GM19395 (cell line): ENCODE data around the gene PCDHGA7.
"Not testable (repeated sequence)": the region's sequence is repeated elsewhere in the genome, so short reads cannot be mapped to it uniquely, and the experiment has no call there.

Source experiments
- ATAC-seq: cut with Tn5 transposase; IDR thresholded peaks from one replicate; pipeline ENCODE4 v1.9.1; 2021; ENCODE audit warnings: mild to moderate bottlenecking, moderate library complexity; ENCODE audit not compliant: unreplicated experiment

PCDHGA7 gene

DNA sequence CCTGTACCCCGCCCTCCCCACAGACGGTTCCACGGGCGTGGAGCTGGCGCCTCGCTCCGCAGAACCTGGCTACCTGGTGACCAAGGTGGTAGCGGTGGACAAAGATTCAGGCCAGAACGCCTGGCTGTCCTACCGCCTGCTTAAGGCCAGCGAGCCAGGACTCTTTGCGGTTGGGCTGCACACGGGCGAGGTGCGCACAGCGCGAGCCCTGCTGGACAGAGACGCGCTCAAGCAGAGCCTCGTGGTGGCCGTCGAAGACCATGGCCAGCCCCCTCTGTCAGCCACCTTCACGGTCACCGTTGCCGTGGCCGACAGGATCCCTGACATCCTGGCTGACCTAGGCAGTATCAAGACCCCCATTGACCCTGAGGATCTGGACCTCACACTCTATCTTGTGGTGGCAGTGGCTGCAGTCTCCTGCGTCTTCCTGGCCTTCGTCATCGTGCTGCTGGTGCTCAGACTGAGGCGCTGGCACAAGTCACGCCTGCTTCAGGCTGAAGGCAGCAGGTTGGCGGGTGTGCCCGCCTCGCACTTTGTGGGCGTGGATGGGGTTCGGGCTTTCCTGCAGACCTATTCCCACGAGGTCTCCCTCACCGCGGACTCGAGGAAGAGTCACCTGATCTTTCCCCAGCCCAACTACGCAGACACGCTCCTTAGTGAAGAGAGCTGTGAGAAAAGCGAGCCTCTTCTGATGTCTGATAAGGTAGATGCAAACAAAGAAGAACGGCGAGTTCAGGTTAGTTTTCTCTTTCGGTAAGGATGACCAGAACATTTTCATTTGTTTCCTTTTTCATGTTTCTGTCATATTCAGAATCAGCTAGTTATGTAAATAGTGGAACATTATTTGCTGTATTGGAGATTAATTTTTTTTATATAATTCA is 16.3 kb upstream of the PCDHGA7 start:
- no peak for ATAC-seq

DNA sequence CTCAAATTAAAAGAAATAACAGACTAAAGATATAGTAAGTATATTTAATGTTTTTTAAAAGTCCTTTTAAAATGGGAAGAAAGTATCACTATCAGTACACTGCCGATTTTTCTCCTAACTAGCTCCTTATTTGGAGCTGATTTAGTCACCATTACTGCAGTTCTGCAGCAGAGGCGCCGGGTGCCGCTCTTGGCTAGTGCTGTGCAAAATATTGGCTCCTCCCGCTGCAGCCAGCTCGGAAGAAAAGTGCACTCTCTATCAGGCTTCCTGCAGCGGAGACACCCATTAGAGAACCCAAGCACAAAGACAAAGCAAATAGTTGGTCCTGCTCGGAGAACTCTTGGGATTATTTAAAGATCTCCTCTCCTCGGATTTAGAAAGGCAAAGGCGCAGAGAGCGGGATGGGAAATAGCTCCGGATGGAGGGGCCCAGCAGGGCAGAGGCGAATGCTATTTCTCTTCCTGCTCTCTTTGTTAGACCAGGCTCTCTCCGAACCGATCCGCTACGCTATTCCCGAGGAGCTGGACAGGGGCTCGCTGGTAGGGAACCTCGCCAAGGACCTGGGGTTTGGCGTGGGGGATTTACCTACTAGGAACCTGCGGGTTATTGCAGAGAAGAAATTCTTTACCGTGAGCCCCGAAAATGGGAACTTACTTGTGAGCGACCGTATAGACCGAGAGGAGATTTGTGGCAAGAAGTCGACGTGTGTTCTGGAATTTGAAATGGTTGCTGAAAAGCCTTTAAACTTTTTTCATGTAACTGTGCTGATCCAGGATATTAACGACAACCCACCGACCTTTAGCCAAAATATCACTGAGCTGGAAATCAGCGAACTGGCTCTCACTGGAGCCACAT is 12.3 kb upstream of the PCDHGA7 start, which contains the start of gene PCDHGB3:
Gene PCDHGB3 (plus strand): TSS at position 249 of the 855 bp plus-strand sequence. CDS start 153 bp downstream, at position 402.
- peak; percentile 65 for ATAC-seq

DNA sequence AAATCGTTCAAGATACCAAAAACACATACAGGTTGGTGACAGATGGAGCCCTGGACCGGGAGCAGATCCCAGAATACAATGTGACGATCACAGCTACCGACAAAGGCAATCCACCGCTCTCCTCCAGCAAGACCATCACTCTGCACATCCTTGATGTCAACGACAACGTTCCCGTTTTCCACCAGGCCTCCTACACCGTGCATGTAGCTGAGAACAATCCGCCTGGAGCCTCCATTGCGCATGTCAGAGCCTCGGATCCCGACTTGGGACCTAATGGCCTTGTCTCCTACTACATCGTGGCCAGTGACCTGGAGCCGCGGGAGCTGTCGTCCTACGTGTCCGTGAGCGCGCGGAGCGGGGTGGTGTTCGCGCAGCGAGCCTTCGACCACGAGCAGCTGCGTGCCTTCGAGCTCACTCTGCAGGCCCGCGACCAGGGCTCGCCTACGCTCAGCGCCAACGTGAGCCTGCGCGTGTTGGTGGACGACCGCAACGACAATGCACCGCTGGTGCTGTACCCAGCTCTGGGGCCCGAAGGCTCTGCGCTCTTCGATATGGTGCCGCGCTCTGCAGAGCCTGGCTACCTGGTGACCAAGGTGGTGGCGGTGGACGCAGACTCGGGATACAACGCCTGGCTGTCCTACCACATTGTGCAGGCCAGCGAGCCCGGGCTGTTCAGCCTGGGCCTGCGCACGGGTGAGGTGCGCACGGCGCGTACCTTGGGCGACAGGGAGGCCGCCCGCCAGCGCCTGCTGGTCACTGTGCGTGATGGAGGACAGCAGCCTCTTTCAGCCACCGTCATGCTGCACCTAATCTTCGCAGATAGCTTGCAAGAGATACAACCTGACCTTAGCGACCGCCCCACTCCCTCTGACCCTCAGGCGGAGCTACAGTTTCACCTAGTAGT is 10.7 kb upstream of the PCDHGA7 start:
- no peak for ATAC-seq

DNA sequence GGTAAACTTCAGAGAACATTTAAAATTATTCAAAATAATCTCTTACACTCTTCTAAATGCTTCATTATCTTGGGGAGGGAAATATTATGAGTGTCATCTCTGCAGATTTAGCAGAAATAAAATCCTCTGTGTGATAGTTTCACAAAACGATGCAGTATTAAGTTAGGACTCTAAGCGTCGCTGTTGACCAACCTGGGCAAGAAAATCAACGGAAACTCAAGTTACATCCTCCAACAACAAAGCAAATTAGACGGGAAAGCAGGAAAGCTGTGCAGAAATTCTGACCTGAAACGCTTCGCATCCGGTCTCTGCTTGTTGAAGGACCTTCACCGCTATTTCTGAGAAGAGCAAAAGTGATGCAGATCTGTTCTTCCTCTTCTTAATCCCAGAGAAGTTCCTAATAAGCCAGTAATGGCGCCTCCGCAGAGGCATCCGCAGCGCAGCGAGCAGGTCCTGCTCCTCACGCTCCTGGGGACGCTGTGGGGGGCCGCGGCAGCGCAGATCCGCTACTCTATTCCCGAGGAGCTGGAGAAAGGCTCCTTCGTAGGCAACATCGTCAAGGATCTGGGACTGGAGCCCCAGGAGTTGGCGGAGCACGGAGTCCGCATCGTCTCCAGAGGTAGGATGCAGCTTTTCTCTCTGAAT is 8.7 kb upstream of the PCDHGA7 start, which contains the start of gene PCDHGA6:
Gene PCDHGA6 (plus strand): TSS at position 219 of the 645 bp plus-strand sequence. CDS start 193 bp downstream, at position 412.
- ATAC-seq: no peak

DNA sequence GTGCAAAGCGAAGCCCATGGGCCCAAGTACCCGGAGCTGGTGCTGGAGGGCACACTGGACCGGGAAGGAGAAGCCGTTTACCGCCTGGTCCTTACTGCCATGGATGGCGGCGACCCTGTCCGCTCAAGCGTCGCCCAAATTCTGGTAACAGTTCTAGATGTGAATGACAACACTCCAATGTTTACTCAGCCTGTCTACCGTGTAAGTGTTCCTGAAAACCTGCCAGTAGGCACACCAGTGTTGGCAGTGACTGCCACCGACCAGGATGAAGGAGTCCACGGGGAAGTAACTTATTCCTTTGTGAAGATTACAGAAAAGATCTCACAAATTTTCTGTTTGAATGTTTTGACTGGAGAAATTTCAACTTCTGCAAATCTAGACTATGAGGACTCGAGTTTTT is 7.9 kb upstream of the PCDHGA7 start:
- ATAC-seq: no peak

DNA sequence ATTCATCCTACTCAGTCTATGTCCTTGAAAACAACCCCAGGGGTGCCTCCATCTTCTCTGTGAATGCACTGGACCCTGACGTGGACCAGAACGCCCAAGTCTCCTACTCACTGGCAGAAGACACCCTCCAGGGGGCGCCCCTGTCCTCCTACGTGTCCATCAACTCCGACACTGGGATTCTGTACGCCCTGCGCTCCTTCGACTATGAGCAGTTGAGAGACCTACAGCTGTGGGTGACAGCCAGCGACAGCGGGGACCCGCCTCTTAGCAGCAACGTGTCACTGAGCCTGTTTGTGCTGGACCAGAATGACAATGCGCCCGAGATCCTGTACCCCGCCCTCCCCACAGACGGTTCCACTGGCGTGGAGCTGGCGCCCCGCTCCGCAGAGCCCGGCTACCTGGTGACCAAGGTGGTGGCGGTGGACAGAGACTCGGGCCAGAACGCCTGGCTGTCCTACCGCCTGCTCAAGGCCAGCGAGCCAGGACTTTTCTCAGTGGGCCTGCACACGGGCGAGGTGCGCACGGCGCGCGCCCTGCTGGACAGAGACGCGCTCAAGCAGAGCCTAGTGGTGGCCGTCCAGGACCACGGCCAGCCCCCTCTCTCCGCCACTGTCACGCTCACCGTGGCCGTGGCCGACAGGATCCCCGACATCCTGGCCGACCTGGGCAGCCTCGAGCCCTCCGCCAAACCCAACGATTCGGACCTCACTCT is 6.9 kb upstream of the PCDHGA7 start:
- ATAC-seq: not testable (repeated sequence)

DNA sequence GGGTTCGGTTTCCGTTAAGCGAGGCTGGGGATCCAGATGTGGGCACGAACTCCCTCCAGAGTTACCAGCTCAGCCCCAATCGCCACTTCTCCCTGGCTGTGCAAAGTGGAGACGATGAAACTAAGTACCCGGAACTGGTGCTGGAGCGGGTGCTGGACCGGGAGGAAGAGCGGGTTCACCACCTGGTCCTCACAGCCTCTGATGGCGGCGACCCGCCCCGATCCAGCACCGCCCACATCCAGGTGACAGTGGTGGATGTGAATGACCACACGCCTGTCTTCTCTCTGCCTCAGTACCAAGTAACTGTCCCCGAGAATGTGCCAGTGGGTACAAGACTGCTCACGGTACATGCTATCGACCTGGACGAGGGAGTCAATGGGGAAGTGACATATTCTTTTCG is 803 bp downstream of the PCDHGA7 start:
- ATAC-seq: no peak

DNA sequence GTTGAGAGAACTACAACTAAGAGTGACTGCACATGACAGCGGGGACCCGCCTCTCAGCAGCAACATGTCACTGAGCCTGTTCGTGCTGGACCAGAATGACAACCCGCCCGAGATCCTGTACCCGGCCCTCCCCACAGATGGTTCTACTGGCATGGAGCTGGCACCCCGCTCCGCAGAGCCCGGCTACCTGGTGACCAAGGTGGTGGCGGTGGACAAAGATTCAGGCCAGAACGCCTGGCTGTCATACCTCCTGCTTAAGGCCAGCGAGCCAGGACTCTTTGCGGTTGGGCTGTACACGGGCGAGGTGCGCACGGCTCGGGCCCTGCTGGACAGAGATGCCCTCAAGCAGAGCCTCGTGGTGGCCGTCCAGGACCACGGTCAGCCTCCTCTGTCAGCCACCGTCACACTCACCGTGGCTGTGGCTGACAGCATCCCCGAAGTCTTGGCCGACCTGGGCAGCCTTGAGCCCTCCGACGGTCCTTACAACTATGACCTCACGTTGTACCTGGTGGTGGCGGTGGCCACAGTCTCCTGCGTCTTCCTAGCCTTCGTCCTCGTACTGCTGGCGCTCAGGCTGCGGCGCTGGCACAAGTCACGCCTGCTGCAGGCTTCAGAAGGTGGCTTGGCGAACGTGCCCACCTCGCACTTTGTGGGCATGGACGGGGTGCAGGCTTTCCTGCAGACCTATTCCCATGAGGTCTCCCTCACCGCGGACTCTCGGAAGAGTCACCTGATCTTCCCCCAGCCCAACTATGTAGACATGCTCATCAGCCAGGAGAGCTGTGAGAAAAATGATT is 2.1 kb downstream of the PCDHGA7 start:
- no peak for ATAC-seq

DNA sequence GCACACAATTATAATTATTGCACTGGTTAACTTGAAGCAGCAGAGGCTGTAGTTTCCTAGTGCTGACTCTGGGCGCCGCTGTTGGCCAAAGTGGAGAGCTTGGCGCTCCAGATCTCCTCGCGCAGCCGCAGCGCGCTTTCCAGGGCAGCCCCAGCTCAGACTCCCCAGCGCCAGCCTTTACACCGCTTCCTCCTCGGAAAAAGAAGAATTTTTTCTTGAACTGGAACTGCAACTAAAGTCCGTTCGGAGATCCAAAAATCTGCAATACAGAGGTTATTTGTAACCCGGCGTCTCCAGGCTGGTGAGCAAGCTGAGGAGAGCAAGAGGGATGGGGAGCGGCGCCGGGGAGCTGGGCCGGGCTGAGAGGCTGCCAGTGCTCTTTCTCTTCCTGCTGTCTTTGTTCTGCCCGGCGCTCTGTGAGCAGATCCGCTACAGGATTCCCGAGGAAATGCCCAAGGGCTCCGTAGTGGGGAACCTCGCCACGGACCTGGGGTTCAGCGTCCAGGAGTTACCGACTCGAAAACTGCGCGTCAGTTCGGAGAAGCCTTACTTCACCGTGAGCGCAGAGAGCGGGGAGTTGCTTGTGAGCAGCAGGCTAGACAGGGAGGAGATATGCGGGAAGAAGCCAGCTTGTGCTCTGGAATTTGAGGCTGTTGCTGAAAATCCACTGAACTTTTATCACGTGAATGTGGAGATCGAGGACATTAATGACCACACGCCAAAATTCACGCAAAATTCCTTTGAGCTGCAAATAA is 5.2 kb downstream of the PCDHGA7 start, which contains the start of gene PCDHGB4:
Gene PCDHGB4 (plus strand): TSS at position 142 of the 755 bp plus-strand sequence. CDS start 187 bp downstream, at position 329.
- ATAC-seq: peak; percentile 83

DNA sequence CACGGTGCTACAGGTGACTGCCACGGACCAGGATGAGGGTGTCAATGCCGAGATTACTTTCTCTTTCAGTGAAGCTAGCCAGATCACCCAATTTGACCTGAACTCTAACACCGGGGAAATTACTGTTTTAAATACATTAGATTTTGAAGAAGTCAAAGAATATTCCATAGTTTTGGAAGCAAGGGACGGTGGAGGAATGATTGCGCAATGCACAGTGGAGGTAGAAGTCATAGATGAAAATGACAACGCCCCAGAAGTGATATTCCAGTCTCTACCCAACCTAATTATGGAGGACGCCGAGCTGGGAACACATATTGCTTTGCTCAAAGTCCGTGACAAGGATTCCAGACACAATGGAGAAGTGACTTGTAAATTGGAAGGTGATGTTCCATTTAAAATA is 6.1 kb downstream of the PCDHGA7 start:
- no peak for ATAC-seq

DNA sequence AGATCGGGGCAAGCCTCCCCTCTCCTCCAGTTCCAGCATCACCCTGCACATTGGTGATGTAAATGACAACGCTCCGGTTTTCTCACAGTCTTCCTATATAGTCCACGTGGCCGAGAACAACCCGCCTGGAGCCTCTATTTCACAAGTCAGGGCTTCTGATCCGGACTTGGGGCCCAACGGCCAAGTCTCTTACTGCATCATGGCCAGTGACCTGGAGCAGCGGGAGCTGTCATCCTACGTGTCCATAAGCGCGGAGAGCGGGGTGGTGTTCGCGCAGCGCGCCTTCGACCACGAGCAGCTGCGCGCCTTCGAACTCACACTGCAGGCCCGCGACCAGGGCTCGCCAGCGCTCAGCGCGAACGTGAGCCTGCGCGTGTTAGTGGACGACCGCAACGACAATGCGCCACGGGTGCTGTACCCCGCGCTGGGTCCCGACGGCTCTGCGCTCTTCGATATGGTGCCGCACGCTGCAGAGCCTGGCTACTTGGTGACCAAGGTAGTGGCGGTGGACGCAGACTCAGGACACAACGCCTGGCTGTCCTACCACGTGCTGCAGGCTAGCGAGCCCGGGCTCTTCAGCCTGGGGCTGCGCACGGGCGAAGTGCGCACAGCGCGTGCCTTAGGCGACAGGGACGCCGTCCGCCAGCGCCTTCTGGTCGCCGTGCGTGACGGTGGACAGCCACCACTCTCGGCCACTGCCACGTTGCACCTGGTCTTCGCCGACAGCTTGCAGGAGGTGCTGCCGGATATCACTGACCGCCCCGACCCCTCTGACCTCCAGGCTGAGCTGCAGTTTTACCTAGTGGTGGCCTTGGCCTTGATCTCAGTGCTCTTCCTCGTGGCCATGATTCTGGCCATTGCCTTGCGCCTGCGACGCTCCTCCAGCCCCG is 6.9 kb downstream of the PCDHGA7 start:
- no peak for ATAC-seq

DNA sequence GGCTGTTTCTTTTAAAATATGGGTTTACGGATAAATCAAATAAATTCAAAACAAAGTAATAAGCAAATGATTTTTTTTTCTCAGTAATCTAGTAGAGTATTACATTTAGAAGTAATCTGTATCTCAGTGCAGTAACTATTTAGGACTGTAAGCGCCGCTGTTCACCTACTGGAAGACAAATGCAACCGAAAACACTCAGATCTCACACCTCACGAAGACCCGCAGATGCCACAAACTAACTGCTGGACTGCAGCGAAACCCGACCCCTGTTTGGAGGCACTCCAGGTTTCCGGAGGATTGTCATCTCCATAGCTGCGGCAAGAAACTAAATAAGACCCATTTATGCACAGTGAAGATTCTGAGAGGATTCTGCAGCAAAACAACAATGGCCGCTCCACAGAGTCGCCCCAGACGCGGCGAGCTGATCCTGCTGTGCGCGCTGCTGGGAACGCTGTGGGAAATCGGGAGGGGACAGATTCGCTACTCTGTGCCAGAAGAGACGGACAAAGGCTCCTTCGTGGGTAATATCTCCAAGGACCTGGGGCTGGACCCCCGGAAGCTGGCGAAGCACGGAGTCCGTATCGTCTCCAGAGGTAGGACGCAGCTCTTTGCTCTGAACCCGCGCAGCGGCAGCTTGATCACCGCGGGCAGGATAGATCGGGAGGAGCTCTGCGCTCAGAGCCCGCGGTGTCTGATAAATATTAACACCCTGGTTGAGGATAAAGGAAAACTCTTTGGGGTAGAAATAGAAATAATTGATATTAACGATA is 10.1 kb downstream of the PCDHGA7 start, which contains the start of gene PCDHGA8:
Gene PCDHGA8 (plus strand): TSS at position 205 of the 770 bp plus-strand sequence. CDS start 181 bp downstream, at position 386.
- no peak for ATAC-seq

DNA sequence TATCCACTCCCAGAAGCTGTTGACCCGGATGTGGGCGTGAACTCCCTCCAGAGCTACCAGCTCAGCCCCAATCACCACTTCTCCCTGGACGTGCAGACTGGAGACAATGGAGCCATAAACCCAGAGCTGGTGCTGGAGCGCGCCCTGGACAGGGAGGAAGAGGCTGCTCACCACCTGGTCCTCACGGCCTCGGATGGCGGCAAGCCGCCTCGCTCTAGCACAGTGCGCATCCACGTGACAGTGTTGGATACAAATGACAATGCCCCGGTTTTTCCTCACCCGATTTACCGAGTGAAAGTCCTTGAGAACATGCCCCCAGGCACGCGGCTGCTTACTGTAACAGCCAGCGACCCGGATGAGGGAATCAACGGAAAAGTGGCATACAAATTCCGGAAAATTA is 10.7 kb downstream of the PCDHGA7 start:
- ATAC-seq: no peak

DNA sequence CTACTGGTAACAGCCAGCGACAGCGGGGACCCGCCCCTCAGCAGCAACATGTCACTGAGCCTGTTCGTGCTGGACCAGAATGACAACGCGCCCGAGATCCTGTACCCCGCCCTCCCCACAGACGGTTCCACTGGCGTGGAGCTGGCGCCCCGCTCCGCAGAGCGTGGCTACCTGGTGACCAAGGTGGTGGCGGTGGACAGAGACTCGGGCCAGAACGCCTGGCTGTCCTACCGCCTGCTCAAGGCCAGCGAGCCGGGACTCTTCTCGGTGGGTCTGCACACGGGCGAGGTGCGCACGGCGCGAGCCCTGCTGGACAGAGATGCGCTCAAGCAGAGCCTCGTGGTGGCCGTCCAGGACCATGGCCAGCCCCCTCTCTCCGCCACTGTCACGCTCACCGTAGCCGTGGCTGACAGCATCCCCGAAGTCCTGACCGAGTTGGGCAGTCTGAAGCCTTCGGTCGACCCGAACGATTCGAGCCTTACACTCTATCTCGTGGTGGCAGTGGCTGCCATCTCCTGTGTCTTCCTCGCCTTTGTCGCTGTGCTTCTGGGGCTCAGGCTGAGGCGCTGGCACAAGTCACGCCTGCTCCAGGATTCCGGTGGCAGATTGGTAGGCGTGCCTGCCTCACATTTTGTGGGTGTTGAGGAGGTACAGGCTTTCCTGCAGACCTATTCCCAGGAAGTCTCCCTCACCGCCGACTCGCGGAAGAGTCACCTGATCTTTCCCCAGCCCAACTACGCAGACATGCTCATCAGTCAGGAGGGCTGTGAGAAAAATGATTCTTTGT is 12.1 kb downstream of the PCDHGA7 start:
- not testable (repeated sequence) for ATAC-seq
